ENCODE results near the gene TANGO6. TPM values are rescaled to one million over a fixed set of nuclear protein-coding genes. Genes with fewer than 3 reads are reported as not detected.

Gene TANGO6
- total RNA-seq, 6 donors from 2014 or later: 11.7 to 30.4 (median 15.5) TPM

DNA sequence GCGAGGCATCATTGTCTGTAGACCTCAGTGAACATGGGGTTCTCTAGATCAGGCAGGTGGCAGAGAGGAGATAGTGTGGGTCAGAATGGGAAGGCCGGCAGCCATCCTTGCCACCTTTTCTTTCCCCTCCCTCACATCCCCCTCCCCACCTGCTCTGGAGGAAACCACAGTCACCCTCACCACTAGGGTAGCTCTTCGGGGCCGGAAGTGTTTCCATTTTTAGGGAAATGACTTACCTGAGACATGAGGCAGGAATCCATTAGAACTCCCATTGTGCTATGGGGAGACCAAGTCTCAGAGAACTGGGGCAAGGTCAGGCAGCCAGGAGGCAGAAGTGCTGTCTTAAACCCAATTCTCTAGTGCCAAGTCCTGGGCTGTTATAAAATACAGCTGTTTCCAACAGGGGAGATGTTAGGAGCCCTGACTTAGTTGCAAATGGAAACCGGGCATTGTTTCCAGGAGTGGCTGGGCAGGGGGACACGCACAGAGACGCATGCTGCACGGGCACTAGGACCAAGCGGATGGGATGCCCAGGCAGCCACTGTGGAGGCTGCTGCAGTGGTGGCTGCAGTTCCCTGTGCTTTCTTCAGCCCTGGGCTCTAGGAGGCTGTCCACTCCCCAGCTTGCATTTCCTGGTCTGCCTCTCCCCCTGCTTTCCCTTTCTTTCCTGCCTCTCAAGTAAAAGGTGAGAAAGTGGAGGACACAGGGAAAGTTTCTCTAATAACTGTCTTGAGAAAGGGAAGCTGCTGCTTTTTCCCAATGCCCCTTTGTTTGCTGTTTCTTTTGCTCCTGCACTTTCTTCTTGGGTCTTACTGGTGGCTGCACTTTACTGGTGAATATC lies 265.0 kb downstream of the TANGO6 start:
- no peak overlapping the region for H3K27ac ChIP-seq
- 56 to 63% methylated on average over 7 to 9 of the region's 9 CpGs for WGBS, 2 donors
- peaks cover 0 to 19% (median 8%) of the 10 kb centered on the region in 4 donors for H3K27me3 ChIP-seq
- TF ChIP-seq POLR2AphosphoS5 (IDR thresholded peaks at IDR 0.05) (no peak), EP300 (IDR thresholded peaks at IDR 0.05) (no peak), POLR2A (IDR thresholded peaks at IDR 0.05) (no peak)
- TF ChIP-seq, protein P1, sequence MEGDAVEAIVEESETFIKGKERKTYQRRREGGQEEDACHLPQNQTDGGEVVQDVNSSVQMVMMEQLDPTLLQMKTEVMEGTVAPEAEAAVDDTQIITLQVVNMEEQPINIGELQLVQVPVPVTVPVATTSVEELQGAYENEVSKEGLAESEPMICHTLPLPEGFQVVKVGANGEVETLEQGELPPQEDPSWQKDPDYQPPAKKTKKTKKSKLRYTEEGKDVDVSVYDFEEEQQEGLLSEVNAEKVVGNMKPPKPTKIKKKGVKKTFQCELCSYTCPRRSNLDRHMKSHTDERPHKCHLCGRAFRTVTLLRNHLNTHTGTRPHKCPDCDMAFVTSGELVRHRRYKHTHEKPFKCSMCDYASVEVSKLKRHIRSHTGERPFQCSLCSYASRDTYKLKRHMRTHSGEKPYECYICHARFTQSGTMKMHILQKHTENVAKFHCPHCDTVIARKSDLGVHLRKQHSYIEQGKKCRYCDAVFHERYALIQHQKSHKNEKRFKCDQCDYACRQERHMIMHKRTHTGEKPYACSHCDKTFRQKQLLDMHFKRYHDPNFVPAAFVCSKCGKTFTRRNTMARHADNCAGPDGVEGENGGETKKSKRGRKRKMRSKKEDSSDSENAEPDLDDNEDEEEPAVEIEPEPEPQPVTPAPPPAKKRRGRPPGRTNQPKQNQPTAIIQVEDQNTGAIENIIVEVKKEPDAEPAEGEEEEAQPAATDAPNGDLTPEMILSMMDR (IDR thresholded peaks at IDR 0.05): no peak
- H3K4me1 ChIP-seq: peaks cover 25 to 42% (median 29%) of the 10 kb centered on the region in 4 donors
- DNase-seq: peak in 1 of 2 donors; percentile 55
- H3K36me3 ChIP-seq: peaks cover 6 to 25% (median 10%) of the 10 kb centered on the region in 4 donors
- no peak for ATAC-seq (ENCODE audit: low FRiP score in 2 of 2)
- peak overlapping the region in 3 of 4 donors; percentile 45 to 67 (median 54) for H3K4me3 ChIP-seq
- H3K9me3 ChIP-seq: no peaks in the 10 kb centered on the region

DNA sequence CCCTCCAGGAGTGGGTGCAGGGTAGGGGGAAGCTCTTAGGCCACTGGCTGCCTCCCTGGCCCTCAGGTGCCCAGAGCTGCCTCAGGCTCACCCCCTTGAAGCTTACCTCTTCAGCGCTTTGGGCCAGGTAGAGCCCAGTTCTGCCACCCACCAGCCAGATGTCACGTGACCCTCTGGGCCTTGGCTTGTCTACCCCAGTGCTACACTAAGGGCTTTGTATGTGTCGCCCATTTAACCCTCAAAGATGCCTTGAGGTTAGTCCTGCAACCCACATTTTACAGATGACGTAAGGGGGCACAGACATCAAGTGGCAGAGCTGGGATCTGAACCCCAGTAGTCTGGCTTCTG lies 265.5 kb downstream of the TANGO6 start:
- peaks cover 6 to 30% (median 15%) of the 10 kb centered on the region in 4 donors for H3K36me3 ChIP-seq
- 73 to 93% methylated on average over 4 of the region's 4 CpGs for WGBS, 2 donors
- no peaks in the 10 kb centered on the region for H3K9me3 ChIP-seq
- ATAC-seq (ENCODE audit: low FRiP score in 2 of 2) (no peak), DNase-seq (no peak)
- H3K27ac ChIP-seq: no peak overlapping the region
- peaks cover 0 to 19% (median 8%) of the 10 kb centered on the region in 4 donors for H3K27me3 ChIP-seq
- TF ChIP-seq EP300 (IDR thresholded peaks at IDR 0.05) (no peak), POLR2A (IDR thresholded peaks at IDR 0.05) (no peak), POLR2AphosphoS5 (IDR thresholded peaks at IDR 0.05) (no peak)
- TF ChIP-seq, protein P1 (IDR thresholded peaks at IDR 0.05): no peak
- peaks cover 25 to 42% (median 29%) of the 10 kb centered on the region in 4 donors for H3K4me1 ChIP-seq
- H3K4me3 ChIP-seq: peak overlapping the region in 1 of 4 donors; percentile 67

DNA sequence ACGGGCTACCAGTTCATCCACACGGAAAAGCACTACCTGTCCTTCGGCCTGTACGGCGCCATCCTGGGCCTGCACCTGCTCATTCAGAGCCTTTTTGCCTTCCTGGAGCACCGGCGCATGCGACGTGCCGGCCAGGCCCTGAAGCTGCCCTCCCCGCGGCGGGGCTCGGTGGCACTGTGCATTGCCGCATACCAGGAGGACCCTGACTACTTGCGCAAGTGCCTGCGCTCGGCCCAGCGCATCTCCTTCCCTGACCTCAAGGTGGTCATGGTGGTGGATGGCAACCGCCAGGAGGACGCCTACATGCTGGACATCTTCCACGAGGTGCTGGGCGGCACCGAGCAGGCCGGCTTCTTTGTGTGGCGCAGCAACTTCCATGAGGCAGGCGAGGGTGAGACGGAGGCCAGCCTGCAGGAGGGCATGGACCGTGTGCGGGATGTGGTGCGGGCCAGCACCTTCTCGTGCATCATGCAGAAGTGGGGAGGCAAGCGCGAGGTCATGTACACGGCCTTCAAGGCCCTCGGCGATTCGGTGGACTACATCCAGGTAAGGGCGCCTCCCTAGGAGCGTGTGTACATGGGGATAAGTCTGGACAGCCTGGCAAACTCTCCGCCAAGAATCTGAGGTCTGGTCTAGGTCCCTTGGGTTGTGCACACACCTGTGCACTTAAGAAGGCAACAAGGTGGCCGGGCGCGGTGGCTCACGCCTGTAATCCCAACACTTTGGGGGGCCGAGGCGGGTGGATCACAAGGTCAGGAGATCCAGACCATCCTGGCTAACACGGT lies 266.3 kb downstream of the TANGO6 start:
- TF ChIP-seq EP300 (IDR thresholded peaks at IDR 0.05): no peak
- TF ChIP-seq, protein P1 (IDR thresholded peaks at IDR 0.05): no peak
- TF ChIP-seq POLR2A (IDR thresholded peaks at IDR 0.05): no peak
- TF ChIP-seq POLR2AphosphoS5 (IDR thresholded peaks at IDR 0.05): no peak
- peak in 1 of 2 donors; percentile 85 for DNase-seq
- no peak overlapping the region for H3K27ac ChIP-seq
- no peaks in the 10 kb centered on the region for H3K9me3 ChIP-seq
- 86 to 87% methylated on average over 4 to 48 of the region's 48 CpGs for WGBS, 2 donors
- H3K4me1 ChIP-seq: peaks cover 25 to 42% (median 29%) of the 10 kb centered on the region in 4 donors
- H3K36me3 ChIP-seq: peaks cover 6 to 38% (median 21%) of the 10 kb centered on the region in 4 donors
- H3K27me3 ChIP-seq: peaks cover 0 to 19% (median 8%) of the 10 kb centered on the region in 4 donors
- ATAC-seq (ENCODE audit: low FRiP score in 2 of 2): no peak
- no peak overlapping the region for H3K4me3 ChIP-seq

DNA sequence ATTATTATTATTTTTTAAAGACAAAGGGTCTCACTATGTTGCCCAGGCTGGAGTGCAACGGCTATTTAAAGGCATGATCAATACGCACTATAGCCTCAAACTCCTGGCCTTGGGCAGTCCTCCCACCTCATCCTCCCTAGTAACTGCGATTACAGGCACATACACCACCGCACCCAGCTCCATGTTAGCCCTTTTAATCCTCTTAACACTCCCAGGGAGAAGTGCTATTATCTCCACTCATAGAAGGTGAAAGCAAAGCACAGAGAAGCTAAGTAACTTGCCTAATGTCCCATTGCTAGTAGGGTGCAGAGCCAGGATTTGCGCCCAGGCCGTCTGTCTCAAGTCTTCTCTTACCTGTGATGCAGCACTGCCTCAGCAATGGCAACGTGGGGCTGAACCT lies 267.1 kb downstream of the TANGO6 start:
- Histone ChIP-seq H3K36me3 (peaks cover 12 to 45% (median 27%) of the 10 kb centered on the region in 4 donors), H3K27ac (no peak overlapping the region)
- whole genome bisulfite sequencing, 2 donors: 81 to 85% methylated on average over 7 of the region's 7 CpGs

More for the DNA sequence above, 267.1 kb downstream of the TANGO6 start:
- Histone ChIP-seq H3K27me3 (peaks cover 0 to 19% (median 8%) of the 10 kb centered on the region in 4 donors), H3K9me3 (no peaks in the 10 kb centered on the region), H3K4me1 (peaks cover 22 to 39% (median 26%) of the 10 kb centered on the region in 4 donors), H3K4me3 (no peak overlapping the region)
- no peak for DNase-seq
- TF ChIP-seq POLR2A (IDR thresholded peaks at IDR 0.05): no peak
- no peak for ATAC-seq (ENCODE audit: low FRiP score in 2 of 2)

Measured in upper lobe of left lung (tissue), 6 donors.